Epithelial cell of proximal tubule (primary cell): Measurements from ENCODE around the gene ALDH5A1. TPM values are rescaled to one million over a fixed set of nuclear protein-coding genes. Genes with fewer than 3 reads are reported as not detected.

Source experiments
- DNase-seq: peaks from one replicate; pipeline ENCODE4 v3.0.0-alpha.2; 2011; ENCODE audit warnings: low read depth
- H3K4me3 ChIP-seq: 2 replicates; pipeline ENCODE4 v1.5.1; 2011; ENCODE audit warnings: low read depth, mild to moderate bottlenecking, low read length
- CTCF ChIP-seq: conservative IDR thresholded peaks from 2 replicates; pipeline ENCODE4 v1.5.1; 2012; ENCODE audit warnings: low read depth, mild to moderate bottlenecking, low read length
- total RNA-seq: library from RNA; depleted of rRNA; stranded (reverse); fragments of >200 nt; gene quantifications from 2 replicates; pipeline ENCODE4 v1.2.3, GENCODE V29; 2015

The ALDH5A1 gene
- total RNA-seq, 1 donor from 2014 or later, result 4.6 TPM

GRCh38 chr6:24453921-24454320 lies 40.8 kb upstream of the ALDH5A1 start:
- no peak overlapping the region for H3K4me3 ChIP-seq
- DNase-seq, result no peak
- no peak for TF ChIP-seq CTCF

GRCh38 chr6:24454452-24454851 lies 40.3 kb upstream of the ALDH5A1 start:
- TF ChIP-seq CTCF, result no peak
- DNase-seq, result no peak
- H3K4me3 ChIP-seq, result no peak overlapping the region

- TF ChIP-seq CTCF, result no peak
Observed at GRCh38 chr6:24455061-24455460, 39.7 kb upstream of the ALDH5A1 start.

GRCh38 chr6:24458134-24458533 lies 36.6 kb upstream of the ALDH5A1 start:
- no peak for TF ChIP-seq CTCF
- H3K4me3 ChIP-seq, result no peak overlapping the region
- DNase-seq, result no peak

More at GRCh38 chr6:24455061-24455460, 39.7 kb upstream of the ALDH5A1 start:
- no peak overlapping the region for H3K4me3 ChIP-seq
- no peak for DNase-seq

GRCh38 chr6:24458941-24459340 lies 35.8 kb upstream of the ALDH5A1 start:
- no peak for TF ChIP-seq CTCF
- DNase-seq, result no peak
- H3K4me3 ChIP-seq, result no peak overlapping the region

GRCh38 chr6:24460966-24461365 lies 33.8 kb upstream of the ALDH5A1 start:
- no peak overlapping the region for H3K4me3 ChIP-seq
- TF ChIP-seq CTCF, result no peak
- no peak for DNase-seq

GRCh38 chr6:24464253-24465038 lies 30.3 kb upstream of the ALDH5A1 start:
- no peak for TF ChIP-seq CTCF
- no peak overlapping the region for H3K4me3 ChIP-seq
- no peak for DNase-seq
